GM12878 (cell line): ENCODE measurements around the gene FXYD4.

Experiments
- CHD2 ChIP-seq: IDR thresholded peaks from 2 replicates; pipeline ENCODE4 v1.6.1; 2011; ENCODE audit warnings: low read depth, low read length, improper control_type of control experiment, borderline replicate concordance
- POLR2AphosphoS5 ChIP-seq: IDR thresholded peaks from 2 replicates; pipeline ENCODE4 v1.6.1; 2011; ENCODE audit warnings: mild to moderate bottlenecking, low read length, inconsistent platforms
- SMC3 ChIP-seq: IDR thresholded peaks from 2 replicates; pipeline ENCODE4 v1.6.1; 2011; ENCODE audit warnings: low read length, improper control_type of control experiment, borderline replicate concordance

DNA sequence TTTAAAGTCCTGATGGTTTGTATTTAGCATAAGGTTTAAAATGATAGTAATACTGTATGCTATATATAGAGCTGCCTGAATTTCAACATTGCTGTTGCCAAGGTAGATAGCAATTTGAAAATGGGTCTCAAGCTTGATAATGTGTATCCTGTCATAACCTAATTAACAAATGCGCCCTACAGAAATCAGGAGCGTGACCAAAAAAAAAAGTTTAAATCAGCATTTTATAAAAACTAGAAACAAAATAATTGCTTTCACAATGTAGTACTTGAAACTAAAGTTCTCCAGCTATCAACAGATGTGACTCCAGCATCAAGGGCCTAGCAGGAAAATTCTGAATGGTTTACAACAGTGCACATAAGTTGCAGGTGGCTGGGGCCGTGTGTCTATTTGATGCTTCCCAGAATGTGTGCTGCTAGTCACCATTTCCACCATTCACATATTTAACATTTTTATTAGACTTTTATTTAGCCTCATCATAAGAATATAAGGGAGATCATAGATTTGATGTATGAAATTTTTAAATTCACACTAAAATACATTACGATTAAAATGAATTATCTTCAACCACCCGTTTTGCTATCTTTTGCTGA lies 14.1 kb downstream of the FXYD4 start:
- TF ChIP-seq CHD2 (no peak), POLR2AphosphoS5 (no peak), SMC3 (no peak)
